ENCODE results near the gene CGREF1. TPM values are rescaled to one million over a fixed set of nuclear protein-coding genes. Genes with fewer than 3 reads are reported as not detected.

The CGREF1 gene
- total RNA-seq, 1 experiment from 2014 or later = 4.0 TPM

- TF ChIP-seq YY1 (IDR thresholded peaks at IDR 0.05; ENCODE audit: extremely low read depth, insufficient replicate concordance, low read depth, low read length) (no peak), SIN3A (IDR thresholded peaks at IDR 0.05; ENCODE audit: low read depth) (no peak), ELF1 (IDR thresholded peaks at IDR 0.05; ENCODE audit: borderline replicate concordance, low read depth) (no peak), CBX3 (IDR thresholded peaks at IDR 0.05; ENCODE audit: low read depth) (no peak), CEBPB (IDR thresholded peaks at IDR 0.05; ENCODE audit: low read depth) (no peak), RAD21 (IDR thresholded peaks at IDR 0.05; ENCODE audit: low read depth) (no peak), ZNF274 (IDR thresholded peaks at IDR 0.05; ENCODE audit: low read depth, low read length) (no peak), SP1 (IDR thresholded peaks at IDR 0.05; ENCODE audit: low read depth) (no peak)
Observed at GRCh38 chr2:27081984-27082772, 36.8 kb downstream of the CGREF1 start (continued).

GRCh38 chr2:27080603-27080936 lies 38.4 kb downstream of the CGREF1 start:
- TF ChIP-seq FOSL1 (IDR thresholded peaks at IDR 0.05; ENCODE audit: low read depth) (no peak), CBX3 (IDR thresholded peaks at IDR 0.05; ENCODE audit: low read depth) (no peak), REST (IDR thresholded peaks at IDR 0.05; ENCODE audit: low read depth) (no peak), JUND (IDR thresholded peaks at IDR 0.05) (no peak), CTCF (IDR thresholded peaks at IDR 0.05 in 2 of 3, conservative IDR thresholded peaks at IDR 0.05 in 1 of 3; ENCODE audit: borderline replicate concordance in 1 of 3, insufficient read depth in 1 of 3, low read depth in 2 of 3, low read length in 2 of 3) (no peak), SP1 (IDR thresholded peaks at IDR 0.05; ENCODE audit: low read depth) (no peak), EZH2 (IDR thresholded peaks at IDR 0.05) (no peak), POLR2A (IDR thresholded peaks at IDR 0.05; ENCODE audit: borderline replicate concordance, extremely low read depth, insufficient read depth, insufficient read length) (no peak), SRF (IDR thresholded peaks at IDR 0.05; ENCODE audit: low read depth) (no peak), TCF7L2 (IDR thresholded peaks at IDR 0.05; ENCODE audit: borderline replicate concordance, extremely low read depth, insufficient read depth, insufficient read length) (no peak), EGR1 (IDR thresholded peaks at IDR 0.05; ENCODE audit: low read depth) (no peak), RAD21 (IDR thresholded peaks at IDR 0.05; ENCODE audit: low read depth) (no peak), POLR2AphosphoS5 (IDR thresholded peaks at IDR 0.05; ENCODE audit: low read depth, low read length) (no peak), ZFX (IDR thresholded peaks at IDR 0.05) (no peak), CEBPB (IDR thresholded peaks at IDR 0.05; ENCODE audit: low read depth) (no peak)

More at GRCh38 chr2:27080603-27080936, 38.4 kb downstream of the CGREF1 start:
- Histone ChIP-seq H3K9me3 (ENCODE audit: control insufficient read depth in 1 of 2, insufficient read depth in 1 of 2, low read depth in 1 of 2, low read length in 2 of 2) (no peaks in the 10 kb centered on the region), H3K4me1 (ENCODE audit: control insufficient read depth in 1 of 2, insufficient read depth in 2 of 2, low read length in 2 of 2) (peaks cover 13 to 22% of the 10 kb centered on the region in 2 experiments), H3K27ac (ENCODE audit: low read depth, low read length) (peak overlapping the region; percentile 28; the same call in 1 of the 2 replicates), H3K9me2 (ENCODE audit: insufficient read depth) (no peaks in the 10 kb centered on the region), H3K79me2 (ENCODE audit: insufficient read depth, low read length) (no peaks in the 10 kb centered on the region), H3K4me2 (ENCODE audit: low read length) (peak overlapping the region; percentile 81; the same call in 1 of the 2 replicates), H4K20me1 (ENCODE audit: insufficient read depth) (no peaks in the 10 kb centered on the region), H2AFZ (ENCODE audit: low read depth, low read length, poor library complexity, severe bottlenecking) (no peak overlapping the region), H3K9ac (ENCODE audit: low read length) (no peak overlapping the region), H3K27me3 (ENCODE audit: insufficient read depth, low read length) (no peaks in the 10 kb centered on the region), H3K4me3 (replicated peaks in 1 of 2; ENCODE audit: low read depth in 1 of 2, low read length in 2 of 2) (no peak overlapping the region), H3K36me3 (ENCODE audit: control insufficient read depth in 1 of 2, insufficient read depth in 2 of 2, low read length in 2 of 2) (no peaks in the 10 kb centered on the region)
- DNase-seq (ENCODE audit: low read depth, low spot score) = no peak
- POLR2A ChIA-PET = interaction anchor here (0.6 to 1.3 kb wide), 3 partner anchors 9 to 119 kb away, joined by 3 to 6 read pairs (median 3); partner anchors contain the start of gene OST4
- CTCF ChIA-PET = interaction anchor here (0.6 to 1.3 kb wide), 6 partner anchors 8 to 155 kb away, joined by 3 to 6 read pairs (median 3); partner anchors contain the start of genes AGBL5 and OST4
- intact Hi-C loops (cut with micrococcal nuclease) = no loop called here
- no peak for ATAC-seq
- BruUV-seq (replicated peaks) = no TSS peak
- RAD21 ChIA-PET (ENCODE audit: low non-redundant PET in 1 of 2, low total read pairs in 2 of 2, uncharacterized antibody in 2 of 2, unreplicated experiment in 2 of 2) = no interaction called here

Measured in HCT116 (cell line).